GM18909 (cell line): ENCODE results near the gene TET1.
A peak's percentile ranks its signal among the peaks of the same experiment; 100 is the strongest.
"Not testable (repeated sequence)": the region's sequence is repeated elsewhere in the genome, so short reads cannot be mapped to it uniquely, and the experiment has no call there.

ENCODE experiments used
- ATAC-seq: cut with Tn5 transposase; IDR thresholded peaks from one replicate; pipeline ENCODE4 v1.9.1; 2021; ENCODE audit warnings: mild to moderate bottlenecking; ENCODE audit not compliant: unreplicated experiment, poor library complexity

The TET1 gene

GRCh38 chr10:68562661-68563570, 2.8 kb downstream of the TET1 start:
- no peak for ATAC-seq

- no peak for ATAC-seq
These were observed 4.6 kb downstream of the TET1 start for GRCh38 chr10:68564712-68565111.

DNA sequence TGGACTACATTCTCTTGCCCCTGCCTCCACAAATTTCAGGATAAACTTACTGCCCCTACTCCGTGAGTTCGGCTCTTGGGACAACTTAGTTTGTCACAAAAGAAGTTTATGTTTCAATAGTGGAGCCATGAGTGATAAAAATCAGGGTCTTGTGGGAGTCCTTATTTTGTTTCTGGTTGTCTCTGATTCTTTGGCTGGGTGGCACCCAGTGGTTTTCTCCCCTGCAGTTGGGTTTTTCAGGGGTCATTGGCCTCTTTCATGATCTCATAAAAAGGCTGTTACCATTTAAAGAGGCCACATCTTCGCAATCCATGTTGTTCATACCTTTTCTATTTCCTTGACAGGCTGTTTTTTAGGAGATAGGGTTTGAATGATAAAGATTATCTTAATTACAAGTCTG, 5.5 kb downstream of the TET1 start:
- no peak for ATAC-seq

GRCh38 chr10:68566351-68566750, 6.2 kb downstream of the TET1 start:
- ATAC-seq: no peak

DNA sequence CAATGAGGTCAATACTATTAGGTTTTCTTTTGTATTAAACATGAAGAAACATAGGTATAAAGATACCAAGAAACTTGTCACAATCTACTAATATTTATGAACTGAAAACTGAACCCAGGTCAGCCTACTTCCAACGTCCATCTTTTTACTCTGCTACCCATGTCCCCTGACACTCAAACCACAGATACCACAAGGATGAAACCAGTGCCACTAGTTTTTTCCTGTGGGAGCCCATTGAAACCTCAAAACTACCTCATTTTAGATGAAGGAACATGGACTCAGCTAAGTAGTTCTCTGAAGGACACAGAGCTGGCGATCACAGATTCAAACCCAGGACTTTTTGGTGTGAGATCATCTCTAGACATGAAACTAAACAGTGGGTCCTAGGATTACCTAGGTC, 6.8 kb downstream of the TET1 start:
- no peak for ATAC-seq

GRCh38 chr10:68572151-68572550, 12.0 kb downstream of the TET1 start:
- ATAC-seq: no peak

DNA sequence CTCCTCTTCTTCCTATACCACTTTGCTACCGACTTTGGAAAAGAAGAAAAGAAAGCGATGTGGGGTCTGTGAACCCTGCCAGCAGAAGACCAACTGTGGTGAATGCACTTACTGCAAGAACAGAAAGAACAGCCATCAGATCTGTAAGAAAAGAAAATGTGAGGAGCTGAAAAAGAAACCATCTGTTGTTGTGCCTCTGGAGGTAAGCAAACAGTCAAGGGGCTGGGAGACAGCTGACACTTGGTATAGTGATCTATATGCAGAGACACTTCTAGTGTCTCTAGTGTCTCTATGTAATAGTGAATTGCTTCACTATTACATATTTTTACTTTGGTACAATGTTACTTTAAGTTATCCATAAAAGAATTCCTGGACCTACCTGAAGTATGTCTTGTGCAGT, 13.9 kb downstream of the TET1 start:
- ATAC-seq: no peak

GRCh38 chr10:68576118-68576517, 16.0 kb downstream of the TET1 start:
- no peak for ATAC-seq

- no peak for ATAC-seq
These were observed 18.8 kb downstream of the TET1 start for GRCh38 chr10:68578974-68579373.

DNA sequence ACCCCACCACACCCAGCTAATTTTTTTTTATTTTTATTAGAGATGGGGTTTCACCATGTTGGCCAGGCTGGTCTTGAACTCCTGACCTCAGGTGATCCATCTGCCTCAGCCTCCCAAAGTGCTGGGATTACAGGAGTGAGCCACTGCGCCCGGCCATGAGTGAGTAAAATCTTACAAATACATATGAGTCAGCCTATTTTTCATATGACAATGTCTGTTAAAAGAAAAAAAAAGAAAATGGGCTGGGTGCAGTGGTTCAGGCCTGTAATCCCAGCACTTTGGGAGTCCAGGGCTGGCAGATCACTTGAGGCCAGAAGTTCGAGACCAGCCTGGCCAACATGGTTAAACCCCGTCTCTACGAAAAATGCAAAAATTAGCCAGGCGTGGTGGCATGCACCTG, 24.1 kb downstream of the TET1 start:
- not testable (repeated sequence) for ATAC-seq

- no peak for ATAC-seq
These were observed 26.6 kb downstream of the TET1 start for GRCh38 chr10:68586606-68587305.

DNA sequence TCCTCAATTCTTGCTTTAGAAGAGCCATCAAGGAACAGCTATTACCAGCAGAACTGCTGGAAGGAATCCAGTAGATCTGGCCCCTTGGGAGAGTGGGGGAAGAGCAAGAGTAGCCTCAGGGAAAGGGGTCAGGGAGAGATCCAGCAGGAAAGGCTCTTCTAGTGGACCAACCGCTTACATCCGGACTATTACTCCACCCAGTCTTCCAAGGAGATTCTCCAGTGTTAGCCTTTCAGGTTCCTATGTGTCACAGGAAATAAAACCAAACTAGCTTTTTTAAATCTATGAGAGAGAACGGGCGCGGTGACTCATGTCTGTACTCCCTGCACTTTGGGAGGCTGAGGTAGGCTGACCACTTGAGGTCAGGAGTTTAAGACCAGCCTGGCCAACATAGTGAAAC, 34.3 kb downstream of the TET1 start:
- ATAC-seq: no peak

GRCh38 chr10:68595513-68595912, 35.4 kb downstream of the TET1 start:
- no peak for ATAC-seq

- ATAC-seq: no peak
These were observed 37.3 kb downstream of the TET1 start for GRCh38 chr10:68597407-68597806.

DNA sequence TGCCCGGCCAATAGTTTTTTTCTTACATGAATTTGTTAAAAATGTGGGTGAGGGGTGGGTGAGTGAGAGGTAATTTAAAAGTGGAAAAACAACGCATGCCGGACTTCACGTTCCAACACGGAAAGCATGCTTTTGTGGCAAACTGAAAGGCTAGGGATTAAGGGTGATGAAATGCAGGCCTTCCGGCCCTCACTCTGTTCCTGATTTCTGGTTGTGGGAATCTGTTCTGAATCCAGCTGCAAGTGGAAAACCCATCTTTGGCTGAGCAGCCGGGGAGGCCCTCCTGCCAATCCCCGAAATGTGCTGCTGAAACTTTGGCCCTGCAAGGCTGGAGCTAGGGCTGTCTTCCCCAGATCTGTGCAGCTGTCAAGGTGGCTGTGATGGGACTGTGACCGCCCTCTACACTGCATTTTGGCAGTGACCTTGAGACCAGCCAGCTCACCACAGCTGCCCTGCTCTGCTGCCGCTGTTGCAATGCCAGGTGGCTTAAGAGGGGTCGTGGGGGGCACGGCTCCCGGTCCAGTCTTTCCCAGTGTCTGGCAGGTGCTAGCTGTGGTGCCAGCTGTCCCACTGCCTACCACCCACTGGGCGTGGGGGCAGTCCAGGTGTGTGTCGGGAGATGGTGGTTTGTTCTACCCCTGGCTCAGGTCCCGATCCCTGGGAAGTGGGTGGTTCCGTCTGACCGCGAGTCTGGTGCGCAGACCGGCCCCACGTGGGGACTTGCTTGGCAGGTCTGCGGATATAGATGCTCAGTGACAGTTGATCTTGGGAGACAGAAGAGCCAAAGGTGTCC, 39.0 kb downstream of the TET1 start:
- no peak for ATAC-seq

DNA sequence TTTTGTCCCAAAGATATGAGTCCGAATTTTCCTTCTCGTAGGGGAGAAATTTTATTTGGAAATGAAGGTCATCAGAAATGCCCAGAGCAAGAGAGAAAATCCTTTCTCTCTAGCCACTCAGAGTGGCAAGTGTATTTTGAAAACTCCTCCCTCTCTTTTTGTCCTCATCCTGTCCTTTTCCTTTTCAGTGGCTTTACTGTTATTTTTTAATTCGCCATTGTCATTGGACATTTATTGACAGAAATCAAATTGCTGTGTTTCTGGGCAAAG, 39.6 kb downstream of the TET1 start:
- ATAC-seq: no peak

GRCh38 chr10:68600041-68600778, 40.1 kb downstream of the TET1 start:
- ATAC-seq: peak; percentile 83

DNA sequence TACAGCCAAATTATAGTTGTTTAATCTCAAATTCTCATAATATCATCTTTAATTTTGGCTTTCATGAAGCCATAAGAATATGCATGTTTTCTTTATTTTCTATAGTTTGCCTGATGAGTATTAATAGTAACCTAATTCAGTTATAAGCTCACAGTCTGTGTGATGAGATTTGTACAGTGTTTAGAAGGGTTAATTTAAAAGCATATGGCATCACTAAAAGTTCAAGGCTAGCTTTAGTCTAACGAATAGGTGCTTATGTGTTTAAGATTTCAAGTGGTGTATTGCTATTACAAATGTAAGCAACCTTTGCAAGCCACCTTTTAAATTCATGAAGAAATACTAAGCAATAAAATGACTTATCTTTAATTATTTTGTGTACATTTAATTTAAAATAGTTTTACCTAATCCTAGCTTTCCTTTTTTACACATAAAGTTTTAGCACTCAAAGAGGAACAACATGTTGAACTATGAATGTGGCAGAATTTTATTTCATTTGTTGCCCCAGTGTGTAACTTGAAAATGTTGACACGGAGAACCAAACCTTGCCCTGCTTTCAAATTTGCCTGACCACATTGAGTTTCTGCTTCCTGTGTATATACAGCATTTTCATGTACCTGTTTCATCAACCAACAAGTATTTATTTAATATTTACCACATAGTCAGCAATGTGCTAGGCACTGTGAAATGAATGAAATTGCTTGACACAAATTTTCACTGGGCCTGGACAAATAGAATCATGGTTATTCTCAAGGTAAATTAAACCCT, 41.5 kb downstream of the TET1 start:
- no peak for ATAC-seq

GRCh38 chr10:68602434-68602833, 42.3 kb downstream of the TET1 start:
- no peak for ATAC-seq

- no peak for ATAC-seq
These were observed 43.6 kb downstream of the TET1 start for GRCh38 chr10:68603766-68604165.
